GM18502 (cell line): Measurements from ENCODE around the gene RENBP.

Source experiments
- ATAC-seq: cut with Tn5 transposase; IDR thresholded peaks from one replicate; pipeline ENCODE4 v1.9.1; 2021; ENCODE audit warnings: mild to moderate bottlenecking; ENCODE audit not compliant: unreplicated experiment, poor library complexity

Gene RENBP

DNA sequence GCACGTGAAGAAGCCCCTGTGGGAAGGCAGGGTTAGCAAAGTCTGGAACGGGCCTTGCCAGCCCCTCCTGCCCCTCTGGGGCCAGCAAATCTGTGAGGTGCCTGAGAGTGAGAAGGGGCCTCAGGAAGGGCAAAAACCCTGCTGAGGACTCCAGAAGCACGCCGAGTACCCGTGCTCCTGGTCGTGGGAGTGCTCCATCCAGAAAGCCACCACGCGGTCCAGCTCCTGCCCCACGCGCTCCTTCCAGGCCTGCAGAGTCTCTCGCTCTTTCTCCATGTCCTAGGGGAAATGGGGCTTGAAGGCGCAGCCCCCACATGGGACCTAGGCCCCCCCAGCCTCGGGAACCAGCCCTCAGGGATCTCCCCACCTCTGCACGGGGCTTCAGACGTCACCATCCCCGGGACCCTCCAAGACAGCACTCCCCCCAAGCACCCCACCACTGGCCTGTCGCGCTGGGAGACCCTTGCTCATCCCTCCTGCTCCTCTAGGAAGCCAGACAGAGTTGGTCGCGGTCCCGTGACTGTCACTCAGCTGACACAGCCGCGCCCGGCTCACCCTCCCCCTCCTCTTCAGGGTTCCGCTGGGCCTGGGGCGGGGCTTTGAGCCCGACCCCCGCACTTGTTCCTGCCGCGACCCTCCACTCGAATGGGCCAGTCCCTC is at the start of gene RENBP:
RENBP (minus strand) TSS at position 504 of the 660 bp plus-strand sequence; CDS start at position 471, 33 bp downstream.
- no peak for ATAC-seq

DNA sequence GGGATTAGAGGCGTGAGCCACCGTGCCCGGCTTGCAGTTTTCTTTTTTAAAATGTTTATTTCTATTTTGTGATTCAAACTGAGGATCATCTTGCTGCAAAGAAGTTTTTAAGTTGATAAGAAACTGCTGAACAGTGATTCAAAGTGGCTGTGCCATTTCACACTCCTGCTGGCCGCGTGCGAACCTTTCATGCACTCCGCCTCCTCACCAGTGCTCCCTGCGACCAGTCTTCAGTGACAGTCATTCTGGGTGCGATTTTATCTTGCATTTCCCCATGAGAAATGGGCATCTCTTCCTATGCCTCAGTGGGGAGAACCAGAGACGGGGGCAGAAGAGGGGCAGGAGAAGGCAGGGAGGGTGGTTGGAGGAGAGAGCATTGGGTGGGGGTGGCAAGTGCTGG is 49.5 kb upstream of the RENBP start:
- no peak for ATAC-seq

DNA sequence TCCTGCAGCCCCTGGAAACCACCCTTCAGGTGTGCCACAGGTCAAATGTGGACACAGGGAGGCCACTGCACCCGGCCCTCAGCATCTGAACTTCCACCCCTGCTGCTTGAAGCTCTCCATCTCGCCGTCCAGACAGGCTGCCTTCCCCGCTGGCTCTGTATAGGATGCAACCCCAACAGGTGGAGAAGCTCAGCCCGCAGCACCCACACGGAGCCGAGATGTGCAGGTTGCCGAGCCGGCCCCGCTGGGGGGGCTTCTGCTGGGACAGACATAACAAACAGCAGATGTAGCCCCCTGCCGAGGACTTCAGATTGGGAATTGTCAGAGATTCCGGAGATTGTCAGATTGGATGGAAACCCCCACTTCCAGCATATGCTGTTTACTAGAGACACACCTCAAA is 48.6 kb upstream of the RENBP start:
- no peak for ATAC-seq

GRCh38 chrX:153992180-153992579 is 47.7 kb upstream of the RENBP start:
- no peak for ATAC-seq

DNA sequence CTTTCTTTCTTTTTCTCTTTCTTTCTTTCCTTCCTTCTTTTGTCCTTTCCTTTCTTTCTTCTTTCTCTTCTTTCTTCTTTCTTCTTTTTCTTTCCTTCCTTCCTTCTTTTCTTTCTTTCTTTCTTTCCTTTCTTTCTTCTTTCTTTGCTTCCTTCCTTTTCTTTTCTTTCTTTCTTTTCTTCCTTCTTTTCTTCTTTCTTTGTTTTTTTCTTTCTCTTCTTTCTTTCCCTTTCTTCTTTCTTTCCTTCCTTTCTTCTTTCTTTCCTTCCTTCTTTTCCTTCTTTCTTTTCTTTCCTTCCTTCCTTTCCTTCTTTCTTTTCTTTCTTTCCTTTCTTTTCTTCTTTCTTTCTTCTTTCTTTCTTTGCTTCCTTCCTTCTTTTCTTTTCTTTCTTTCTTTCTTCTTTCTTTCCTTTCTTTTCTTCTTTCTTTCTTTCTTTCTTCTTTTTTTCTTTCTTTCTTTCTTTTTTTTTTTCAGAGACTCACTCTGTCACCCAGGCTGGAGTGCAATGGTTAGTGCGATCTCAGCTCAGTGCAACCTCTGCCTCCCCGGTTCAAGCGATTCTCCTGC is 46.7 kb upstream of the RENBP start:
- no peak for ATAC-seq

DNA sequence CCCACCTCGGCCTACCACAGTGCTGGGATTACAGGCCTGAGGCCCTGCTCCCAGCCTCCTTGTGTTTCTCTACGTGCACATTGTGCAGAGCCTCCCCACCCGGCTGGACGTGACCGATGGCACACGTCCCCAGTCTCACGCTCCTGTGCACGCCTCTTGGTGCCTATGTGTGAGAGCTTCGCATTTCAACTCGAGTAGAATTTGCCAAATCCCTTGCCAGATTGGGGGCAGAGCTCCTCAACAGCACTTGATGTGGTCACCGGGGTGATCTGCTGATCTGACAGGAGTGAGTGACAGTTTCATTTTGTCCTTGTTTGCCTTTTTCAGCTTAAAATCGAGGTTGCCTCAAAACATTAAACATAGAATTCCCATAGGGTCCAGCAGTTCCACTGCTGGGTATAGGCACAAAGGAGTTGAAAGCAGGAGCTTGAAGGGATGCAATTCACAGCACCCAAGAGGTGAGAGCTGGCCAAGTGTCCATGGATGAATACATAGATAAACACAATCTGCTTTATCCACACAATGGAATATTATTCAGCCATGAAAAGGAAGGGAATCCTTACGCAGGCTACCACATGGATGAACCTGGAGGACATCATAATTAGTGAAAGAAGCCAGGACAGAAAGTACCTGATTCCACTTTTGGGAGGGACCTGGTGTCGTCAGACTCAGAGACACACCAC is 45.7 kb upstream of the RENBP start:
- no peak for ATAC-seq

- no peak for ATAC-seq
These were observed 44.0 kb upstream of the RENBP start for GRCh38 chrX:153988493-153988892.

- ATAC-seq, result no peak
These were observed 40.1 kb upstream of the RENBP start for GRCh38 chrX:153984351-153985178.

- ATAC-seq, result no peak
These were observed 38.9 kb upstream of the RENBP start for GRCh38 chrX:153983321-153983801.

GRCh38 chrX:153981771-153982533 is 37.5 kb upstream of the RENBP start:
- no peak for ATAC-seq

DNA sequence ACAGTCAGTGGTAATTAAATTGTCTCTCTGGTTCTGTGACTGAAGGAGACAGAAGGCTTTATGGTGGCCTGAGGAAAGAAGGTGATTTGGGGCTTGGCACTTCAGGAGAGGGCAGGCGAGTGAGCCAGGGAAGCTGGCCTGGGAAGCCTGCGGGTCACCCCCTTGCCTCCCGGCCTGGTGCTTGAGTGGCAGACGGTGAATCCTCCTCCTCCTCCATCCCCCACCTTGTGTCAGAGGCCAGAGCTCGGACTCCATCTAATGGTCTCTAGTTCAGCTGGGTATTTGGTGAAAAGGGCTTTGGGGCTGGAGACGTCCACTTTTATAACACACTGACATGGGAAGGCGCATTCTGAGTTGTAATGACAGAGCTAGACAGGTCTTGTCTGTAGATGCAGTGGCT is 36.8 kb upstream of the RENBP start:
- no peak for ATAC-seq

DNA sequence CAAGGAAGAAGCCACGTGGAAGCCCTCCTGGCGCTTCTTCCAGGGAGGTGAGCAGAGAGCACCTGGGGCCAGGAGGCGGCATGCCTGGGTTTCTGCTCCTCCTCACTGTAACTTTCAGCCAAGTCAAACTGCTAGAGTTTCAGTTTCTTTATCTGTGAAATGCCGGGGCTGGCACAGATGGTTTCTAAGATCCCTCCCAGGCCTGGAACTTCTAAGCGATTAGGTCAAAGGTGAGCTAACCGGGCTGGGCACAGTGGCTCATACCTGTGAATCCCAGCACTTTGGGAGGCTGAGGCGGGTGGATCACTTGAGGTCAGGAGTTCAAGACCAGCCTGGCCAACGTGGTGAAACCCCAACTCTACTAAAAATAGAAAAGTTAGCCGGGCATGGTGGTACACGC is 36.0 kb upstream of the RENBP start:
- ATAC-seq, result peak; percentile 54

DNA sequence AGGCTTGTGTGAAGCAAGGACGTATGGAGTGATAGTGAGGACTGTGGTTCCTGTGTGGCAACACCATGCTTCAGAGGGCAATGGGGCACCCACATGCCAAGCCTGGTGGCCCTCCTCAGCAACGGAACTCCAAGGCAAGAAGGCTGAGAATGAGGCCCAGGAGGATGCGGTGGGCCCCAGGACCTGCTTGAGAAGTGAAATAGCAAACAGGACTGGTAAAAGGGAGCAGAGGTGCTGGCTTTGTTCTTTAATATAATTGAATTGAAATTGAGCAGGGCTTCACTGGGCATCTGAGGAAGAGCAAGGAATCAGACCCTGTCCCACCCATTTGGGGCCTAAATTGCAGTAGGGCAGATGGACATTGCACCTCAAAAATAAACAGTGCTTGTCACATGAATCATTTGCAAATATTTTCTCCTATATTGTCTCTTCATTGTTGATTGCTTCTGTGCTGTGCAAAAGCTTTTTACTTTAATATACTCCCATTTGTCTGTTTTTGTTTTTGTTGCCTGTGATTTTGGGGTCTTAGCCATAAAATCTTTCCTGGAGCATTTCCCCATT is 30.4 kb upstream of the RENBP start:
- no peak for ATAC-seq

- ATAC-seq, result no peak
These were observed 29.7 kb upstream of the RENBP start for GRCh38 chrX:153974003-153974725.

GRCh38 chrX:153973127-153974002 is 28.9 kb upstream of the RENBP start:
- no peak for ATAC-seq

GRCh38 chrX:153972368-153973126 is 28.1 kb upstream of the RENBP start, which contains the start of gene TMEM187:
Gene TMEM187 (plus strand): TSS chrX:153972754. CDS start chrX:153982063, 9,309 bp downstream.
- peak; percentile 63 for ATAC-seq
